ENCODE results near the gene KLHL25.
A peak's percentile ranks its signal among the peaks of the same experiment; 100 is the strongest.
"Not testable (repeated sequence)": the region's sequence is repeated elsewhere in the genome, so short reads cannot be mapped to it uniquely, and the experiment has no call there.

Gene KLHL25

GRCh38 chr15:85802617-85803016, 7.9 kb upstream of the KLHL25 start:
- not testable (repeated sequence) for DNase-seq (ENCODE audit: low spot score)

GRCh38 chr15:85800478-85801123, 5.9 kb upstream of the KLHL25 start:
- no peak for DNase-seq (ENCODE audit: low spot score)

GRCh38 chr15:85796371-85796770, 1.6 kb upstream of the KLHL25 start:
- not testable (repeated sequence) for DNase-seq (ENCODE audit: low spot score)

GRCh38 chr15:85795337-85796305, 896 bp upstream of the KLHL25 start:
- DNase-seq (ENCODE audit: low spot score): no peak

GRCh38 chr15:85793641-85794597, 806 bp downstream of the KLHL25 start:
- peak; percentile 53 for DNase-seq (ENCODE audit: low spot score)

GRCh38 chr15:85792912-85793590, 1.7 kb downstream of the KLHL25 start:
- no peak for DNase-seq (ENCODE audit: low spot score)

- DNase-seq (ENCODE audit: low spot score): no peak
These were observed 2.5 kb downstream of the KLHL25 start for GRCh38 chr15:85792102-85792731.

- no peak for DNase-seq (ENCODE audit: low spot score)
These were observed 5.2 kb downstream of the KLHL25 start for GRCh38 chr15:85789496-85789875.

GRCh38 chr15:85788771-85789495, 5.8 kb downstream of the KLHL25 start:
- DNase-seq (ENCODE audit: low spot score): no peak

GRCh38 chr15:85786781-85787114, 8.0 kb downstream of the KLHL25 start:
- no peak for DNase-seq (ENCODE audit: low spot score)

- DNase-seq (ENCODE audit: low spot score): no peak
These were observed 8.6 kb downstream of the KLHL25 start for GRCh38 chr15:85785887-85786780.

GRCh38 chr15:85782064-85782463, 12.7 kb downstream of the KLHL25 start:
- no peak for DNase-seq (ENCODE audit: low spot score)

GRCh38 chr15:85781099-85781498, 13.6 kb downstream of the KLHL25 start:
- no peak for DNase-seq (ENCODE audit: low spot score)

GRCh38 chr15:85780225-85780985, 14.3 kb downstream of the KLHL25 start:
- DNase-seq (ENCODE audit: low spot score): no peak

GRCh38 chr15:85779249-85779648, 15.5 kb downstream of the KLHL25 start:
- DNase-seq (ENCODE audit: low spot score): no peak

GRCh38 chr15:85778107-85778776, 16.5 kb downstream of the KLHL25 start:
- no peak for DNase-seq (ENCODE audit: low spot score)

GRCh38 chr15:85777250-85778106, 17.2 kb downstream of the KLHL25 start:
- no peak for DNase-seq (ENCODE audit: low spot score)

Data from germinal center (tissue), 1 donor.